Heart left ventricle (tissue), 16 donors: ENCODE data around the gene PKN2. TPM values are rescaled to one million over a fixed set of nuclear protein-coding genes. Genes with fewer than 3 reads are reported as not detected.
"Not testable (repeated sequence)": the region's sequence is repeated elsewhere in the genome, so short reads cannot be mapped to it uniquely, and the experiment has no call there.

Experiments used
- ATAC-seq, 4 donors: fragments of 200-7000 bp; cut with Tn5 transposase; one replicate each; pipeline ENCODE4 v1.9.1; 2020 to 2022; ENCODE audit warnings: moderate library complexity in 4 of 4, mild to moderate bottlenecking in 3 of 4, moderate number of reproducible peaks in 1 of 4
- DNase-seq, 5 donors: peaks; one replicate each; pipeline ENCODE4 v3.0.0-alpha.2; 2020
- H3K27ac ChIP-seq, 12 donors: fragments of 200-600 bp; sonication (generic) in 4 of 12; one replicate each; pipeline versions ENCODE4 v1.5.0 to v1.8.0; 2016 to 2022; ENCODE audit warnings: mild to moderate bottlenecking in 2 of 12
- H3K27me3 ChIP-seq, 9 donors: fragments of 200-600 bp; sonication (generic) in 2 of 9; one replicate each; pipeline versions ENCODE4 v1.5.1 to v1.8.0; 2016 to 2022; ENCODE audit warnings: mild to moderate bottlenecking in 3 of 9
- H3K36me3 ChIP-seq, 9 donors: fragments of 200-600 bp; sonication (generic) in 2 of 9; one replicate each; pipeline versions ENCODE4 v1.5.0 to v1.8.0; 2018 to 2022; ENCODE audit warnings: mild to moderate bottlenecking in 2 of 9
- H3K4me1 ChIP-seq, 12 donors: fragments of 200-600 bp; sonication (generic) in 4 of 12; one replicate each; pipeline versions ENCODE4 v1.5.0 to v1.8.0; 2016 to 2022; ENCODE audit warnings: mild to moderate bottlenecking in 3 of 12
- H3K4me3 ChIP-seq, 12 donors: fragments of 200-600 bp; sonication (generic) in 4 of 12; one replicate each; pipeline versions ENCODE4 v1.5.0 to v1.8.0; 2017 to 2022; ENCODE audit warnings: mild to moderate bottlenecking in 9 of 12, moderate library complexity in 4 of 12
- H3K9me3 ChIP-seq, 12 donors: fragments of 200-600 bp; sonication (generic) in 4 of 12; one replicate each; pipeline versions ENCODE4 v1.5.0 to v1.8.0; 2016 to 2022; ENCODE audit warnings: mild to moderate bottlenecking in 1 of 12
- CTCF ChIP-seq, 12 donors: fragments of 200-600 bp; sonication (generic) in 4 of 12; IDR thresholded peaks; one replicate each; pipeline versions ENCODE4 v1.5.0 to v1.8.0; 2018 to 2022; ENCODE audit warnings: antibody characterized with exemption in 12 of 12, mild to moderate bottlenecking in 5 of 12
- POLR2A ChIP-seq, 2 donors: fragments of 450-650 bp; IDR thresholded peaks; one replicate each; pipeline ENCODE4 v1.6.1; 2017; ENCODE audit warnings: antibody characterized with exemption in 2 of 2, mild to moderate bottlenecking in 2 of 2, moderate library complexity in 2 of 2
- WGBS, 4 donors: extraction: QIAGEN DNeasy Blood & Tissue Kit in 2 of 4; methylation state at CpG; one replicate each; pipeline versions ENCODE4 v1.1.5 to v1.1.7; 2013 to 2018; 5-methylcytosine and 5-hydroxymethylcytosine counted together
- intact Hi-C, 10 donors: fragments of 100-400 bp; cut with DNase I; formaldehyde crosslinking; loops; one replicate each; pipeline versions ENCODE4 v1.11.1 to v1.14.2; 2022
- polyA plus RNA-seq, 2 donors: library from polyadenylated mRNA; stranded (reverse); fragments of 200-250 nt; gene quantifications; one replicate each; pipeline ENCODE4 v1.2.3, GENCODE V29; 2013
- total RNA-seq, 9 donors: library from RNA; depleted of rRNA in 2 of 9; stranded (reverse); fragments of >200 nt in 2 of 9; fragmentation: NEBNext Ultra II Directional in 3 of 9; extraction: Animal tissue kit (Norgen Biotek cat#: 25700) in 3 of 9; gene quantifications; one replicate each; pipeline versions ENCODE4 v1.1.0 to v1.2.4, GENCODE V29; 2016 to 2023
- donor health status: ischemic (EF 13 %, LVEDD 7.1; RV severe dilation, severe dysfunction).
- donor health status: healthy with polysubstance abuse.
- donor health status: DM: no; HTN: yes; CAD: no.
- donor health status: DM: no; HTN: no; CAD: no.
- donor health status: ischemic (EF 25% LVEDD 6.9; RV normal size, moderate dysfunction).
- donor health status: ischemic (EF 25% LVEDD 5.7; RV mildly dilated, moderate dysfunction).
- donor health status: healthy.
- donor health status: DM: yes; HTN: yes; CAD: no.
- donor health status: ischemic (EF 35%, LVEDD 5.7; RV mildly dilated, moderate dysfunction).
- donor health status: nonischemic (EF 11% LVEDD 7.7; RV severe dilation, severe dysfunction).
- donor health status: DM: yes; HTN: yes; CAD: no.
- donor health status: PGD.
- donor health status: ischemic (EF 29% LVEDD 5.4; RV normal size, mild dysfunction).
- donor health status: nonischemic (EF 23%, LVEDD 6.1; RV moderate dilation, normal function).

The PKN2 gene
- total and polyA plus RNA-seq, 11 donors: 7.3 to 43.8 (median 30.9) TPM

DNA sequence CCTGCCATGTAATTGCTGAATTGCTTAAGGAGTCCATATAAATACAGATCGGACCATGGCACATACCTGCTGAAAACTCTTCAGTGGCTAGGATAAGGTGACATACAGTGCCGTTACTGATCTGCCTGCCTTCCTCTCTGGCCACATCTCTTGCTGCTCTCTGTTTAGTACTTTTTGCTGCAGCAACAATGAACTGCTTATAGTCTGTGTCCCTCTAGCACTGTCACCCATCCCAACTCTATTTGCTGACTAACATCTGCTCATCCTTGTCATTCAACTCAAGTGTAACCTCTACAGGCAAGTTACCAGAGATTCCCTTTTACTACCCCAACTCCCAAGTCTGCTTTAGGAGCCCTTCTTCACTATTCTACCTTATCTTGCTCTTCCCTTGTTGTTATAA is 141.6 kb downstream of the PKN2 start:
- peaks cover 0 to 95% (median 66%) of the 10 kb centered on the region in 9 donors for H3K36me3 ChIP-seq

DNA sequence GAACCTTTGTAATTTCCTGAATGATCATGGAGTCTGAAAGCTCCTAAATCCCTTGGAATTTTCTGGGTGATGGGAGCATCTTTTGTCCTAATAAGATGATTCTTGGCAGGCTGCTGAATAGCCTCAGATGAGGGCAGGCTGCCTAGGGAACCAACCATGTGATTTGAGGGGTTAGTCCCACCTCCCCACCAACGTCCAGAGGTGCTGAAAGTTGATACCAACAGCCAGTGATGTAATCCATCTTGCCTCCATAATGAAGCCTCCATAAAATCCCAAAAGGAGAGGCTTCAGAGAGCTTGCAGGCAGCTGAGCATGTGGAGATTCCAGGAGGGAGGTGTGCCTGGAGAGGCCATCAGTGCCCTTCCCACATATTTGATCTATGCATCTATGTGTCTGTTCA is 163.6 kb downstream of the PKN2 start:
- 22 to 28% (median 25%) methylated on average over 1 of the region's 1 CpG for WGBS, 4 donors
- no peaks in the 10 kb centered on the region for H3K27me3 ChIP-seq

More for the DNA sequence above, 141.6 kb downstream of the PKN2 start:
- H3K27ac ChIP-seq: no peak overlapping the region
- no peak overlapping the region for H3K4me3 ChIP-seq
- no peak for TF ChIP-seq CTCF (IDR thresholded peaks at IDR 0.05)
- TF ChIP-seq POLR2A (IDR thresholded peaks at IDR 0.05): no peak
- H3K4me1 ChIP-seq: no peaks in the 10 kb centered on the region
- ATAC-seq (no peak), DNase-seq (no peak)
- no peaks in the 10 kb centered on the region for H3K9me3 ChIP-seq
- 89 to 95% (median 92%) methylated on average over 2 of the region's 2 CpGs for WGBS, 4 donors
- H3K27me3 ChIP-seq: no peaks in the 10 kb centered on the region
- intact Hi-C loops: no loop called here

DNA sequence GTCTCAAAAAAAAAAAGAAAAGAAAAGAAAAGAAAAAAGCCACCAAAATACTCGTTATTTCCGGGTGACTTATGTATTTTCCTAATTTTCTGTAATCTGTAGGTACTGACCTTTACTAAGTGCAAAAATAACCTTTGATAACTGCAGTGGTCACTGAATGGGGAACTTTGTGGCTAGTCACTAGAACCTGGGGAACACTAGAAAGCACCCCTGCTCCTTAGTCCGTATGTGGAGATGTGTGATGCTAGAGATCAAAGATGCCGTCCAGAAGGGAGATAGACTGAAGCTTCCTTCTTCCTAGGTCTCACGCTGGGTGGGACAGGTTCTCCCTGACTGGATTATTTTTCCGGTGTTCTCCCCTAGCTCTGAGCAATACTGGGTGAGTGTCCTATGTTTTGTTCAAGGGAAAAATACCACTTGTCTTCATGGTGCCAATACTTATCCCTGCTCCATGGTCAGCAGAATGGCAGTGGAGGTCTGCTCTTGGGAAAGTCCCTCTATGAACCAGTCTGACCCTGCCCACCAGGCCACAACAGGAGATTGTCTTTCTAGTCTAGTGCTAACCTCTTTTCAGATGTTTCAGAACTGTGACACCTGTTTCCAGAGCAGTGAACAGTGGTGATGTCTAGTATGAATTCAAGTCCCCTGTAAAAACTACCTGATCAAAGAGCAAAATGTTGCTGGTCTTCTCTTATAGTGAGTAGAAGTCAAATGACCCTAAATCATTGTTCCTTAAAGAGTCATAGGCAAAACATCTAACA is 167.4 kb downstream of the PKN2 start:
- no peak for TF ChIP-seq CTCF (IDR thresholded peaks at IDR 0.05)
- TF ChIP-seq POLR2A (IDR thresholded peaks at IDR 0.05): no peak
- Histone ChIP-seq H3K27ac (no peak overlapping the region), H3K4me1 (no peaks in the 10 kb centered on the region), H3K9me3 (no peaks in the 10 kb centered on the region), H3K27me3 (no peaks in the 10 kb centered on the region), H3K4me3 (no peak overlapping the region), H3K36me3 (peaks cover 0 to 71% (median 57%) of the 10 kb centered on the region in 9 donors)
- intact Hi-C loops: no loop called here
- no peak for ATAC-seq
- WGBS, 4 donors: 81 to 93% (median 89%) methylated on average over 6 of the region's 6 CpGs
- no peak for DNase-seq

More for the DNA sequence above, 163.6 kb downstream of the PKN2 start:
- DNase-seq: no peak
- ATAC-seq: no peak
- TF ChIP-seq POLR2A (IDR thresholded peaks at IDR 0.05): no peak
- no peak for TF ChIP-seq CTCF (IDR thresholded peaks at IDR 0.05)
- no peak overlapping the region for H3K27ac ChIP-seq
- H3K4me3 ChIP-seq: no peak overlapping the region
- H3K4me1 ChIP-seq: no peaks in the 10 kb centered on the region
- H3K9me3 ChIP-seq: no peaks in the 10 kb centered on the region
- intact Hi-C loops: no loop called here
- peaks cover 0 to 32% (median 20%) of the 10 kb centered on the region in 9 donors for H3K36me3 ChIP-seq

DNA sequence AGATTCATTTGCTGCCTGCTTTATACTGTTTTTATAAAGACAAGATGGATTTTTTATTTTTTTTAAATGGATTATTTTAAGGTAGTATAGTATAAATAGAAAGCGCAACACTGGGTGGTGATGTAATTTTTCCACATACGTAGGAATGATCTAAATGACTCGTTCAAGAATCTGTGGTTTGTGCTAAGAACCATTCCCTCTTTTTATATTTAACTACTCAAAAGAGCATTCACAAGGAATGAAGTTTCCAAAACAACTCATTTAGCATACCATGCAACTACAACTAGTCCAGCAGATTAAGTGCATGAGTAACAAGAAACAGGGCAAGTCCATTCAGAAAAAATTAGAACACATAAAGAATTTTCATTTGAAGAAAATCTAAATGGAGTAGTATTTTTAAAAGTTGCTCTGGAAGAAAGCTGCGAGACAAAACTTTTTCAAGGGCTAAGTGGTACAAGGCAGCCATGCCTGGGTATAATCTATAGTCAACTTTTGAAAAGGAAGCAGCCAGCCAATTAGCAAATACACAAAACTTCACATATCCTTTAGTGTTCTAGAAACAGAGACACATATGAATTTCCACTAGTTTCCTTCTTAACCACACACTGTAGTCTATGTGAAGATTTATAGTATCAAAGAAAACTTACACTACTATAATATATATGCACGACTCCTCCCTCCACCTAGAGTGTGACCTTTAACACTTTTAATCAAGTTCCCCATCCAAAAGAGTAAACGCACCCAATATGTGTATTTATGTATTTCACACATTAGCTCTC is 183.9 kb downstream of the PKN2 start:
- intact Hi-C loops: no loop called here
- DNase-seq (no peak), ATAC-seq (peak in 1 of 4 donors; percentile 45)
- peaks cover 0 to 18% (median 10%) of the 10 kb centered on the region in 9 donors for H3K36me3 ChIP-seq
- no peak overlapping the region for H3K27ac ChIP-seq
- H3K4me1 ChIP-seq: peaks cover 0 to 20% (median 8%) of the 10 kb centered on the region in 12 donors
- H3K9me3 ChIP-seq: no peaks in the 10 kb centered on the region
- TF ChIP-seq POLR2A (IDR thresholded peaks at IDR 0.05) (no peak), CTCF (IDR thresholded peaks at IDR 0.05) (no peak)
- no peak overlapping the region for H3K4me3 ChIP-seq
- WGBS, 4 donors: 70 to 74% (median 71%) methylated on average over 6 of the region's 6 CpGs
- H3K27me3 ChIP-seq: no peaks in the 10 kb centered on the region

GRCh38 chr1:88869644-88870043 is 185.6 kb downstream of the PKN2 start:
- not testable (repeated sequence) for ATAC-seq, H3K27me3 ChIP-seq

More at GRCh38 chr1:88869644-88870043, 185.6 kb downstream of the PKN2 start:
- not testable (repeated sequence) for H3K4me3 ChIP-seq, H3K36me3 ChIP-seq, H3K27ac ChIP-seq, DNase-seq, H3K9me3 ChIP-seq
- intact Hi-C loops: loop anchor here in 2 of 10 donors (10.0 kb wide), 2 partner anchors 185 to 685 kb away; partner anchors contain the start of gene PKN2 (in 1 of the 2)
- WGBS, 4 donors: 92 to 97% (median 96%) methylated on average over 14 of the region's 14 CpGs
- H3K4me1 ChIP-seq: peaks cover 0 to 33% (median 13%) of the 10 kb centered on the region in 12 donors
